Right ventricle myocardium superior (tissue), 1 donor: ENCODE measurements around the gene TAMALIN. TPM values are rescaled to one million over a fixed set of nuclear protein-coding genes. Genes with fewer than 3 reads are reported as not detected.
A peak's percentile ranks its signal among the peaks of the same experiment; 100 is the strongest.

Experiments used
- ATAC-seq: fragments of 200-7000 bp; cut with Tn5 transposase; one replicate; pipeline ENCODE4 v1.9.1; 2020; ENCODE audit warnings: mild to moderate bottlenecking; ENCODE audit not compliant: poor library complexity
- DNase-seq: peaks from one replicate; pipeline ENCODE4 v3.0.0-alpha.2; 2020
- intact Hi-C: fragments of 100-400 bp; cut with DNase I; formaldehyde crosslinking; loops from one replicate; pipeline ENCODE4 v1.11.2; 2022
- long read RNA-seq: library from polyadenylated mRNA; unstranded; transcript quantifications from one replicate; pipeline ENCODE4 v2.0.0, GENCODE V29; 2021
- total RNA-seq: library from RNA; stranded (reverse); fragmentation: NEBNext Ultra II Directional; extraction: Animal tissue kit (Norgen Biotek cat#: 25700); gene quantifications from one replicate; pipeline ENCODE4 v1.2.1, GENCODE V29; 2021
- donor health status: DM: no; HTN: yes; CAD: no; lungs with severe emphysema.

Gene TAMALIN
- 19.8 TPM for total RNA-seq
- long read RNA-seq, transcript GRASP-201 (8 exons, 1,933 nt), result major isoform, 52 of 61 reads
- long read RNA-seq, partial matches to known transcripts, result 1 of 61 reads
- long read RNA-seq, other reads (novel, unspliced or antisense), result 7 of 61 reads

DNA sequence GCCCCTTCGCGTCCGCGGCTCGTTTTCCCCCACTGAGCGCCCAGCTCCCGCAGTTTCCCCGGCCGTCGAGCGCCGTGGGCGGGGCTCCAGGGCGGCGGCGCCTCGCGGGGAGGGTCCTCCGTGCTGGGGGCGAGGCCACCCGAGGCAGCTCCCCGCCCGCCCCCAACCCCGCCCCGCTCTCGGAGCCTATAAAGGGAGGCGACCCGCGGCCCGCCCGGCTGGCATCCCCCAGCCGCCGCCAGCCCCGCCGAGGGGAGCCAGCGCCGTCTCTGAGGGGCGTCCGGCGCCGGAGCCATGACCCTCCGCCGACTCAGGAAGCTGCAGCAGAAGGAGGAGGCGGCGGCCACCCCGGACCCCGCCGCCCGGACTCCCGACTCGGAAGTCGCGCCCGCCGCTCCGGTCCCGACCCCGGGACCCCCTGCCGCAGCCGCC lies at the start of gene TAMALIN:
TAMALIN (plus strand) TSS at position 221 of the 432 bp plus-strand sequence; CDS start at position 295, 74 bp downstream.
- intact Hi-C loops, result no loop called here
- ATAC-seq (peak; percentile 78), DNase-seq (peak; percentile 86)

GRCh38 chr12:51958542-51958941 lies 48.2 kb upstream of the TAMALIN start:
- ATAC-seq (no peak), DNase-seq (no peak)
- intact Hi-C loops, result no loop called here

GRCh38 chr12:51959211-51959610 lies 47.5 kb upstream of the TAMALIN start:
- intact Hi-C loops, result no loop called here
- ATAC-seq (peak; percentile 50), DNase-seq (no peak)

- DNase-seq (no peak), ATAC-seq (no peak)
- intact Hi-C loops, result no loop called here
Observed at GRCh38 chr12:51959921-51960320, 46.8 kb upstream of the TAMALIN start.

GRCh38 chr12:51960488-51960887 lies 46.3 kb upstream of the TAMALIN start:
- intact Hi-C loops, result no loop called here
- no peak for DNase-seq
- no peak for ATAC-seq

DNA sequence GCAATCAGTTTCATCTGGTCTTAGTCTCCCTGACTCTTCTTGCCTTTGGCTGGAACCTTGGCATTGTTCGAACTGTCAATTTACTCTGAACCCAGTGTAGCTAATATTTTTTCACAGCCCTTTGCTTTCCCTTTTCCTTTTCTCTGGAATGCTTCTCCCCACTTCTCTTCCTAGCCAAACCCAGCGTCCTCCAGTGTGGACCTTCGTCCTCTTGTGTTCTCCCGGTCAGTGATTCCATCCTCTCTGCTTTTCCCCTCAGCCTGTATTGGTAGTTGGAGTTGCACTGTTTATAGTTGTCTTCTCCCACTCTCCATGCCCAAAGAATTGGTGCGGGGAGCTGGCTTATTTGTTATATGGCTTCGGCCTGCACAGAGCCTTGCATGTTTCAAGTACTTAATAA lies 45.9 kb upstream of the TAMALIN start:
- intact Hi-C loops, result no loop called here
- DNase-seq, result no peak
- ATAC-seq, result no peak

GRCh38 chr12:51961834-51962233 lies 44.9 kb upstream of the TAMALIN start:
- DNase-seq (no peak), ATAC-seq (no peak)
- intact Hi-C loops, result no loop called here

- intact Hi-C loops, result no loop called here
- no peak for DNase-seq
- ATAC-seq, result no peak
Observed at GRCh38 chr12:51962737-51963136, 44.0 kb upstream of the TAMALIN start.

GRCh38 chr12:51963477-51963876 lies 43.3 kb upstream of the TAMALIN start:
- intact Hi-C loops, result no loop called here
- ATAC-seq (no peak), DNase-seq (no peak)

DNA sequence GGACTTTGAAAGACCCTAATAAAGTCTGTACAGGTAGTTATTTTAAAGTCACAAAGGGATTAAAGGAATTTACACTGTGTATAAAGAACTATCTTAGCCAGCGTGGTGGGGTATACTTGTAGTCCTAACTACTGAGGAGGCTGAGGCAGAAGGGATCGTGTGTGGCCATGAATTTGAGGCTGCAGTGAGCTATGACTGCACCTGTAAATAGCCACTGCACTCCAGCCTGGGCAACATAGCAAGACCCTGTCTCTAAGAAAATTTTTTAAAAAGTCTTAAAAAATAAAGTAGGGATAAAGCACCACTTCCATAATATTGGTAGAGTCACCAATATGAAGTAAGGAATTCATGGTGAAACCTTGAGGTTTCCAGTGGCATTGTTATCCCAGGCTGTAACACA lies 37.1 kb upstream of the TAMALIN start:
- intact Hi-C loops, result no loop called here
- ATAC-seq (no peak), DNase-seq (no peak)

GRCh38 chr12:51970904-51971646 lies 35.7 kb upstream of the TAMALIN start:
- no peak for DNase-seq
- no peak for ATAC-seq
- intact Hi-C loops, result no loop called here

DNA sequence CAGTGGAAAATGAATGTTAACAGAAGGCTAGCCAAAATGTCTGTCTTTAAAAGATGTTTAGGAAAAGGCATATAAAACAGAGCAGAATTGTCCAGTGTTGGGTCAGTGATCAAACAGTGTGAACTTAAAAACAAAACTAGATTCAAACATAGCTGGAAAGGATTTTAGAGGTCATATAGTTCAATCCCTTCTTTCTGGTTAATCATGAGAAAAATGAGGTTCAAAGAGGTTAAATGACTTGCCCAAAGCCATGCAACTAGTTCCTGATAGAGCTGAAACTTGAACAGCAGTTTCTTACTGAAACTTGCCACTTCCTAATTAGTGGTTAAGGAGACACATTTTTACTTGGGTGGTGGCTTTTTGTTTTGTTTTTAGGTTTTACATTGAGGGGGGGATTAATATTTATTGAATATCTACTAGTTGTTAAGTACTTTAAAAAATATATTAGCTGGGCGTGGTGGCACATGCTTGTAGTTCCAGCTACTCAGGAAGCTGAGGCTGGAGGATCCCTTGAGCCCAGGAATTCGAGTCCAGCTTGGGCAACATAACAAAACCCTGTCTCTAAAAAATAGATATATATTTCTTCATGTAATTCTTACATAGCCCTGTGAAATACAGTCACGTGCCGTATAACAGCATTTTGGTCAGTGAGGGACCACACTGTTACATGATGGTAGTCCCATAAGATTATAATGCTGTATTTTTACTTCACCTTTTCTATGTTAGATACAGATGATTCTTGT lies 34.9 kb upstream of the TAMALIN start:
- no peak for DNase-seq
- intact Hi-C loops, result no loop called here
- no peak for ATAC-seq

DNA sequence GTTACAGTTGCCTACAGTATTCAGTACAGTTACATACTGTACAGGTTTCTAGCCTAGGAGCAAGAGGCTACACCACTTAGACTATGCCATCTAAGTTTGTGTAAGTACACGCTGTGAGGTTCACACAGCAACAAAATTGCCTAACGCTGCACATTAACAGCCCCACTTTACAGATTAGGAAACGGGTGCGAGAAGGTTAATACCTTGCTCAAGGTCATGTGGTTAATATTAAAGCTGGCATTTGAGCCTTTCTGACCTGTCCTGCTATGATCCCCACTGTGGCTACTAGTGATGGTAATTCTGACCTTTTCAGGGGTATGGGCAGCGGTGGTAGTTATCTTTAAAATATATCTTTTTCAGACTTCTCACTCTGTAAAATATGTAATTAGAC lies 34.3 kb upstream of the TAMALIN start:
- no peak for DNase-seq
- intact Hi-C loops, result no loop called here
- ATAC-seq, result no peak

DNA sequence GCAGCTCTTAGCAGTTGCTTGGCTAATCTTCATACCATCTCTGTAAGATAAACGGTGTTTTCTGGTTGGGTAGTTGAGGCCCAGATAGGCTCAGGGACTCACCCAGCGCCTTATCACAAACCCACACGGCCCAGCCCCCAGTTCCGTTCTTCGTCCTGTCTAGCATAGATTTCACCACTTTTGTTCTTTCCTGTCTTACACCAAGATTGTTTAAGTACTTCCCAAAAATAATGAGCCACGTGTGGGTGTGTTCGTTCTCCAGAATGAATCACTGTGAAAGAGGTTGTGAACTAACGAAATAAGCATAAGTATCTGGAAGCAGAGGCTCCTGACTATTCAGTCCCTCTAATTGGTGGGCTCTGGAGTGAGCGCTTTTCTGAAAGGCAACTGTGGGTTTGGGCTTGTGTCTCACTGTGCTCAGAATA lies 33.9 kb upstream of the TAMALIN start:
- ATAC-seq, result peak; percentile 65
- peak; percentile 71 for DNase-seq
- intact Hi-C loops, result no loop called here

DNA sequence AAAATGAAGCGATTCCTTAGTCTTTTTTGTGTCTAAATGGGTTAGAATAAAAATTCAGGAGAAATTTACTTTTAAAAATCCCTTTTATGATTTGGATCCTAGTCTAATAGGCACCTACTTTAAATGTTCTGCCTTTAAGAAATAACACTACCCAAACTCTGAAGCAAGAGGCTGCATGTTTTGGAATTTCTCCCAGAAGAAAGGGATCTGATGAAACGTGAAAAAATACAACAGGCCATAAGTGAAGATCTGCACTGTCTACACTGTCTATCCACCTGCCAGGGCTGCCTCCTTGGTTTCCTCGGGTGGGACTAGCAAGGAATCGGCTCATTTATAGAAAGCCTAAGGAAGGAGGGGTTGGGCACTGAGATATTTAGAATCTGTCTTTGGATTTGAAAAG lies 33.2 kb upstream of the TAMALIN start:
- no peak for ATAC-seq
- intact Hi-C loops, result no loop called here
- no peak for DNase-seq

DNA sequence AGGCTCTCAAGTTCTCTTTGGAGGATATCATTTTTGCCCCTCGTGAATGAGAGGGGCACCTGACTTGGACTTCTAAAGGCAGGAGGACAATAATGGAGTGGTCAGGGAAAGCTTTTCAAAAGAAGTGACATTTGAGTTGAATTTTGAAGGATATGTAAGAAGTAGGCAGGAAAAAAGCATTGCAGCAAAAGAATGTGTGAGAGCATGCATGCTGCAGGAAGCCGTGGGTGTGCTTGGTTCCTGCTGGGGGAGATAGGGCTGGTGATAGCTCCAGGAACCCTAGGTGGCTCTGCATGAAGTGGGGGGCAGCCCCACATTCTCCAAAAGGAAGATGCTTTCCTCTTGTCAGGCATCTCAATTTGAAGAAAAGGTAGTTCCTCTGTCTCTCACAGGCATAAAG lies 32.1 kb upstream of the TAMALIN start:
- DNase-seq, result no peak
- ATAC-seq, result no peak
- intact Hi-C loops, result no loop called here

GRCh38 chr12:51975196-51975595 lies 31.6 kb upstream of the TAMALIN start:
- DNase-seq, result no peak
- no peak for ATAC-seq
- intact Hi-C loops, result no loop called here

- intact Hi-C loops, result no loop called here
- ATAC-seq, result no peak
- no peak for DNase-seq
Observed at GRCh38 chr12:51976376-51977160, 30.2 kb upstream of the TAMALIN start.

GRCh38 chr12:51977320-51977753 lies 29.4 kb upstream of the TAMALIN start:
- ATAC-seq (no peak), DNase-seq (no peak)
- intact Hi-C loops, result no loop called here
